Small intestine (tissue), 7 donors: Measurements from ENCODE around the gene RNASE4. TPM values are rescaled to one million over a fixed set of nuclear protein-coding genes. Genes with fewer than 3 reads are reported as not detected.

ENCODE experiments used
- DNase-seq, 2 donors: peaks; one replicate each; pipeline versions ENCODE4 v3.0.0 to v3.0.0-alpha.2; 2013
- FAIRE-seq: peaks from 2 replicates; lab custom pipeline; 2012; peaks lifted over from hg19 to GRCh38; lab: Jason Lieb, UNC
- H3K27ac ChIP-seq, 3 donors: one replicate each; pipeline ENCODE4 v1.5.1; 2013; ENCODE audit warnings: low read length in 2 of 3, mild to moderate bottlenecking in 2 of 3, control low read depth in 1 of 3, inconsistent platforms in 1 of 3, low read depth in 1 of 3, moderate library complexity in 1 of 3
- H3K27me3 ChIP-seq, 3 donors: one replicate each; pipeline ENCODE4 v1.6.1; 2013; ENCODE audit warnings: low read length in 3 of 3, inconsistent platforms in 1 of 3; ENCODE audit not compliant: control insufficient read depth in 3 of 3, insufficient read depth in 3 of 3
- H3K36me3 ChIP-seq, 3 donors: one replicate each; pipeline ENCODE4 v1.6.1; 2013; ENCODE audit warnings: low read length in 3 of 3, inconsistent platforms in 1 of 3, low read depth in 1 of 3, mild to moderate bottlenecking in 1 of 3, moderate library complexity in 1 of 3; ENCODE audit not compliant: control insufficient read depth in 3 of 3, insufficient read depth in 2 of 3
- H3K4me1 ChIP-seq, 3 donors: one replicate each; pipeline ENCODE4 v1.6.1; 2013; ENCODE audit warnings: low read length in 2 of 3, inconsistent platforms in 1 of 3, low read depth in 1 of 3, mild to moderate bottlenecking in 1 of 3, moderate library complexity in 1 of 3; ENCODE audit not compliant: control insufficient read depth in 3 of 3, insufficient read depth in 2 of 3
- H3K4me3 ChIP-seq, 3 donors: one replicate each; pipeline ENCODE4 v1.5.1; 2013; ENCODE audit warnings: low read length in 3 of 3, control low read depth in 1 of 3, inconsistent platforms in 1 of 3, low read depth in 1 of 3, mild to moderate bottlenecking in 1 of 3, moderate library complexity in 1 of 3
- H3K9me3 ChIP-seq, 2 donors: one replicate each; pipeline ENCODE4 v1.6.1; 2013; ENCODE audit warnings: low read depth in 1 of 2, low read length in 1 of 2; ENCODE audit not compliant: control insufficient read depth in 2 of 2, insufficient read depth in 1 of 2
- WGBS, 3 donors: extraction: QIAGEN DNeasy Blood & Tissue Kit; methylation state at CpG; one replicate each; pipeline ENCODE4 v1.1.7; 2013; 5-methylcytosine and 5-hydroxymethylcytosine counted together
- polyA plus RNA-seq, 4 donors: library from polyadenylated mRNA; stranded (reverse) in 3 of 4; unstranded in 1 of 4; fragments of 200-250 nt in 3 of 4; fragments of 120-200 nt in 1 of 4; gene quantifications; one replicate each; pipeline versions ENCODE4 v1.2.1 to v1.2.3, GENCODE V29; 2013
- donor health status: healthy with polysubstance abuse.
- donor health status: control.
- donor health status: control.
- donor health status: Bipolar disorder and iron deficiency.
- donor health status: healthy.

Gene RNASE4
- polyA plus RNA-seq, 4 donors, result 8.1 to 45.7 (median 31.1) TPM

- Histone ChIP-seq H3K9me3 (no peaks in the 10 kb centered on the region), H3K27ac (peak overlapping the region; percentile 73 to 99 (median 79)), H3K4me3 (peak overlapping the region in 1 of 3 donors; percentile 26), H3K27me3 (no peaks in the 10 kb centered on the region), H3K36me3 (no peaks in the 10 kb centered on the region), H3K4me1 (peaks cover 0 to 35% (median 0%) of the 10 kb centered on the region in 3 donors)
- no peak for FAIRE-seq
- DNase-seq, result peak; percentile 91
- 20 to 68% (median 34%) methylated on average over 5 of the region's 5 CpGs for WGBS, 3 donors
Observed at GRCh38 chr14:20687362-20688166, 3.2 kb downstream of the RNASE4 start.

- Histone ChIP-seq H3K27ac (peak within 1 kb of the TSS; percentile 52 to 99 (median 73)), H3K9me3 (no peaks in the 10 kb centered on the region), H3K4me3 (no peak within 1 kb of the TSS), H3K27me3 (no peaks in the 10 kb centered on the region), H3K36me3 (peaks cover 0 to under 1% (median 0%) of the 10 kb centered on the region in 3 donors), H3K4me1 (peaks cover 0 to 35% (median 0%) of the 10 kb centered on the region in 3 donors)
- WGBS, 3 donors, result 57 to 66% (median 59%) methylated on average over 7 of the region's 7 CpGs
- no peak for DNase-seq
- no peak for FAIRE-seq
Observed at GRCh38 chr14:20688167-20688839, 3.9 kb downstream of the RNASE4 start, which contains the start of gene ANG. Gene ANG, plus strand, starts transcription at chr14:20688764. Its CDS starts 4,801 bp downstream, at chr14:20693565.

- Histone ChIP-seq H3K4me3 (no peak overlapping the region), H3K27ac (no peak overlapping the region), H3K4me1 (peaks cover 0 to 30% (median 0%) of the 10 kb centered on the region in 3 donors), H3K27me3 (no peaks in the 10 kb centered on the region), H3K36me3 (peaks cover 0 to 9% (median 0%) of the 10 kb centered on the region in 3 donors), H3K9me3 (no peaks in the 10 kb centered on the region)
- WGBS, 3 donors, result 23 to 32% (median 23%) methylated on average over 9 of the region's 9 CpGs
- FAIRE-seq, result no peak
- DNase-seq, result peak; percentile 83 to 86
Observed at GRCh38 chr14:20690848-20691640, 6.7 kb downstream of the RNASE4 start.

DNA sequence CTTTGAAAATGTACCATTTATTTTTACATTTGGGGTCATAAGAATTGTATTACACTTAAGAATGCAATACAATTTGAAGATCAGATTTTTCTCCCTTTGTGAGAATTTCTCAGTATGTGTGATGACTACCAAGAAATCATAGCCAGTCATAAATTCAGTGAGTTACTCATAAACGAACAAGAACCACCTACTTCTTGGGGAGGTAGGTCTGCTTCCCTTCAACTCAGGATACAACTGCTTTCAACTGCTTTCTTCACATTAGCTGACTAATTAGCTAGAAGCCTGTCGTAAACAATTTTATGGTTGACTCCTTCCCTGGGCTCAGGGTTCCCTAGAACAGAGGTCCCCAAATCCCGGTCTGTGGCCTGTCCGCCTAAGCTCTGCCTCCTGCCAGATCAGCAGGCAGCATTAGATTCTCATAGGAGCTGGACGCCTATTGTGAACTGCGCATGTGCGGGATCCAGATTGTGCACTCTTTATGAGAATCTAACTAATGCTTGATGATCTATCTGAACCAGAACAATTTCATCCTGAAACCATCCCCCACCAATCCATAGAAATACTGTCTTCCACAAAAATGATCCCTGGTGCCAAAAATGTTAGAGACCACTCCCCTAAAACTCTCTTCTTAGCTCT, 7.9 kb downstream of the RNASE4 start:
- DNase-seq (peak in 1 of 2 donors; percentile 40), FAIRE-seq (no peak)
- 65 to 80% (median 69%) methylated on average over 7 of the region's 7 CpGs for WGBS, 3 donors
- Histone ChIP-seq H3K36me3 (peaks cover 0 to 9% (median 0%) of the 10 kb centered on the region in 3 donors), H3K9me3 (no peaks in the 10 kb centered on the region), H3K4me3 (no peak overlapping the region), H3K27me3 (no peaks in the 10 kb centered on the region), H3K27ac (no peak overlapping the region), H3K4me1 (peaks cover 0 to 20% (median 0%) of the 10 kb centered on the region in 3 donors)

- Histone ChIP-seq H3K4me1 (peaks cover 0 to 3% (median 0%) of the 10 kb centered on the region in 3 donors), H3K9me3 (peaks cover 0 to 6% of the 10 kb centered on the region in 2 donors), H3K27me3 (no peaks in the 10 kb centered on the region), H3K4me3 (no peak overlapping the region), H3K27ac (no peak overlapping the region), H3K36me3 (peaks cover 2 to 13% (median 3%) of the 10 kb centered on the region in 3 donors)
- 90 to 93% (median 90%) methylated on average over 5 of the region's 5 CpGs for WGBS, 3 donors
- FAIRE-seq, result no peak
- no peak for DNase-seq
Observed at GRCh38 chr14:20696764-20697163, 12.4 kb downstream of the RNASE4 start.

GRCh38 chr14:20697273-20698017, 13.1 kb downstream of the RNASE4 start:
- Histone ChIP-seq H3K9me3 (peaks cover 0 to 6% of the 10 kb centered on the region in 2 donors), H3K27me3 (no peaks in the 10 kb centered on the region), H3K4me3 (no peak overlapping the region), H3K27ac (no peak overlapping the region), H3K36me3 (peaks cover 2 to 13% (median 3%) of the 10 kb centered on the region in 3 donors), H3K4me1 (peaks cover 0 to under 1% (median 0%) of the 10 kb centered on the region in 3 donors)
- FAIRE-seq (peak; percentile 41), DNase-seq (peak; percentile 79)
- WGBS, 3 donors, result 31 to 35% (median 34%) methylated on average over 6 of the region's 6 CpGs

DNA sequence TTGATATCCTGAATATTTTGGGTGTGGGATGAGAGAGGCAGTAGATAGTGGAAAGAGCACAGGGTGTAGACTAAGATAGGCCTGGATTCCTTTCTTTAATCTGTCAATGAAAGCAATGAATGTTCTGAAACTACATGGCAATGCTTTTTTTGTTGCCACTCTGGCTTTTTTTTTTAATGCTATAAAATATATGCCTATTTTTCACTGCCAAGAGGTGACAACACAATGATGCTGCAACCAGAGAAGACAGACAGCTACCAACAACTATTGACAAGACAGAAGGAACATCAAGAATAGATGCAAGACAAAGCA, 13.6 kb downstream of the RNASE4 start:
- no peaks in the 10 kb centered on the region for H3K27me3 ChIP-seq
- peaks cover 0 to 6% of the 10 kb centered on the region in 2 donors for H3K9me3 ChIP-seq
- H3K36me3 ChIP-seq, result peaks cover 2 to 13% (median 3%) of the 10 kb centered on the region in 3 donors
- H3K27ac ChIP-seq, result no peak overlapping the region
- DNase-seq (no peak), FAIRE-seq (no peak)
- H3K4me3 ChIP-seq, result no peak overlapping the region
- no peaks in the 10 kb centered on the region for H3K4me1 ChIP-seq
